GM13976 (cell line): Measurements from ENCODE around the gene TTLL6.

Experiments used
- DNase-seq: peaks from one replicate; pipeline ENCODE4 v3.0.0; 2012; ENCODE audit warnings: low spot score
- in situ Hi-C: fragments of 300-500 bp; cut with MboI; formaldehyde crosslinking; loops from one replicate; pipeline ENCODE4 v1.12.0; 2022; ENCODE audit warnings: low sequenced_read_pairs, mixed read lengths, inconsistent platforms; ENCODE audit not compliant: unreplicated experiment
- TF ChIP-seq, protein P1 (sequence below): IDR thresholded peaks from 2 replicates; pipeline ENCODE4 v1.5.1; 2012; ENCODE audit warnings: borderline replicate concordance, mild to moderate bottlenecking; ENCODE audit not compliant: insufficient read depth; ENCODE audit errors: extremely low read depth, missing control alignments, control extremely low read depth

Gene TTLL6

DNA sequence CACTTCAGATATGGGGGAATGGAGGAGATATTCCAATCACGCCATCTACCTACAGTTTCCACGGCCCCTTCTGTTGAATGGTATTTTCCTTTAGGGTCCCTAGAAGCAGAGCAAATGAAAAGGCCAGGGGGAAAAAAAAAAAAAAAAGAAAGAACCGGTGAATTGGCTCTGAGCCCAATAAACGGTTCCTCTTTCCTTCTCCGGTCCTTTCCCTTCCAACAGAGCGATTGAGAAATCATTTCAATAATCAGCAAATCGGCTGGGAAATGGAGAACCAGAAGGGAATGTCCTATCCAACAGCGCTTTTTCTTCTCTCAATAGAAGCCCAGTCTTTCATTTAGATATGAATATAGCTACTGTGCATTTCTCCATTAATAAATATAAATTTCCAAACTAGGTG, 61.7 kb downstream of the TTLL6 start:
- TF ChIP-seq, protein P1, sequence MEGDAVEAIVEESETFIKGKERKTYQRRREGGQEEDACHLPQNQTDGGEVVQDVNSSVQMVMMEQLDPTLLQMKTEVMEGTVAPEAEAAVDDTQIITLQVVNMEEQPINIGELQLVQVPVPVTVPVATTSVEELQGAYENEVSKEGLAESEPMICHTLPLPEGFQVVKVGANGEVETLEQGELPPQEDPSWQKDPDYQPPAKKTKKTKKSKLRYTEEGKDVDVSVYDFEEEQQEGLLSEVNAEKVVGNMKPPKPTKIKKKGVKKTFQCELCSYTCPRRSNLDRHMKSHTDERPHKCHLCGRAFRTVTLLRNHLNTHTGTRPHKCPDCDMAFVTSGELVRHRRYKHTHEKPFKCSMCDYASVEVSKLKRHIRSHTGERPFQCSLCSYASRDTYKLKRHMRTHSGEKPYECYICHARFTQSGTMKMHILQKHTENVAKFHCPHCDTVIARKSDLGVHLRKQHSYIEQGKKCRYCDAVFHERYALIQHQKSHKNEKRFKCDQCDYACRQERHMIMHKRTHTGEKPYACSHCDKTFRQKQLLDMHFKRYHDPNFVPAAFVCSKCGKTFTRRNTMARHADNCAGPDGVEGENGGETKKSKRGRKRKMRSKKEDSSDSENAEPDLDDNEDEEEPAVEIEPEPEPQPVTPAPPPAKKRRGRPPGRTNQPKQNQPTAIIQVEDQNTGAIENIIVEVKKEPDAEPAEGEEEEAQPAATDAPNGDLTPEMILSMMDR, result no peak
- no peak for DNase-seq
- in situ Hi-C loops, result no loop called here

DNA sequence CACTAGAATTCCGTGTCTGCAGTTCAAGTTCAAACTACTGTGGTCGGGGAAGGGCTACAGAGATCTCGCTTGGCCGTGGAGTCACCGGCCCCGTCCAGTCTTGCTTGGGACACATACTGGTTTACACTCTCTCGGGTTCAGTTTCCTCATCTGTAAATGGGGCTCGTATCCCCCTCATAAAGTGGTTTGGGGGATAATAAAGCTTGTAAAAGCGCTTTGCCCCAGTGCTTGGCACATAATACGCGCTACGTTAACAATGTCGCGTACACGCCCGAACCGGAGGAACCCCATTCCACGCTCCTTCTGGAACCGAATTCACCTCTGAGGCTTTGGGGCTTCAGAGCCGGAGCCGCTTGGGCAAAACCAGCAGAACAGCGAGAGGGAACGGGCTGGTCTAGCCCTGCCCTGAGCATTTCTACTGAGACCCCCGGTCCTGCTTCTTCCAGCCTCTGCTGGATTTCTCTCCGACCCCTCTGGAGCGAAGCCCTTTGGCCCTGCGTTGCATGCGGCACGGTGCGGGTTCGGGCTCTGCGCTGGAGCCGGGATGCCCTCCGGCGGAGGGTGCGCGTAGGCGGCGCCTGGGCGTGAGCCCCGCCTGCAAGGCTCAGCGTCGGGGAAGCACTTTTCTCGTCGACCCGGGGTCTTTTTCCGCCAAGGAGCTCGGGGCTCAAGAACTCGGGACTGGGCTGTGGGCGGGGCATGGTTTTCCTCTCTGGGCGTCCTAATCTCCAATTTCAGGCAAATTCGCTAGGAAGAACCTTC, 62.3 kb downstream of the TTLL6 start:
- in situ Hi-C loops, result no loop called here
- TF ChIP-seq, protein P1, result no peak
- no peak for DNase-seq

DNA sequence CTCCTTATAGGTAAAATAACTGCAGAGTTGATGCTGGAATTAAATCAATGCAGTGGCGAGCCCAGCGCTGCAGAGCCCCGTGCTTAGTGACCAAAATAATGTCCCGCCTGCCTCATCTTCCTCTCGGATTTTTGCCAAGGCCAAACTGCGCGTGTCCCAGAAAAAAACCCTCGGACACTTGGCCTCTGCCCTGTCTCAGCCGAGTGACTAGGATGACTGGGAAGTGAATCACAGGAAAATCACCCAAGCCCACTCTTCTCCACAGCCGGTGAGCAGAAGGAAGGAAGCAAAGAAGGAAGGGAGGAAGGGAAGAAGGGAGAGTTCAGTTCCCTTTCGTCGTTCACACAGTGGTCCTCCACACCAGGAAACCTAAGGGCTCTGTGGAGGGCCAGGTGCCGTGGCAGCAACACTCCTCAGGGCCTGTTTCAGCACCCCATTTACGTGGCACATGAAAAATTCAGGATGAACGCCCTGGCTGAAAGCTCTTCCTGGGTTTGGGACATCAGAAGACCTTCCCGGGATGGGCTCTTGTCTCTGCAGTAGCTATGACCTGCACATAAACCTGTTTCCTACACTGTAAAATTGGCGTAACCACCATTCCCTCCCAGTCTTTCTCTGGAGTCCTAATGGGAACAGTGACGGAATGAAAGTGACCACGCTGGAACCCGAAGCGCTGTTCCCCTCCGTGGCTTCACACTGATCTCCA, 63.1 kb downstream of the TTLL6 start:
- DNase-seq, result no peak
- TF ChIP-seq, protein P1, result no peak
- in situ Hi-C loops, result no loop called here

DNA sequence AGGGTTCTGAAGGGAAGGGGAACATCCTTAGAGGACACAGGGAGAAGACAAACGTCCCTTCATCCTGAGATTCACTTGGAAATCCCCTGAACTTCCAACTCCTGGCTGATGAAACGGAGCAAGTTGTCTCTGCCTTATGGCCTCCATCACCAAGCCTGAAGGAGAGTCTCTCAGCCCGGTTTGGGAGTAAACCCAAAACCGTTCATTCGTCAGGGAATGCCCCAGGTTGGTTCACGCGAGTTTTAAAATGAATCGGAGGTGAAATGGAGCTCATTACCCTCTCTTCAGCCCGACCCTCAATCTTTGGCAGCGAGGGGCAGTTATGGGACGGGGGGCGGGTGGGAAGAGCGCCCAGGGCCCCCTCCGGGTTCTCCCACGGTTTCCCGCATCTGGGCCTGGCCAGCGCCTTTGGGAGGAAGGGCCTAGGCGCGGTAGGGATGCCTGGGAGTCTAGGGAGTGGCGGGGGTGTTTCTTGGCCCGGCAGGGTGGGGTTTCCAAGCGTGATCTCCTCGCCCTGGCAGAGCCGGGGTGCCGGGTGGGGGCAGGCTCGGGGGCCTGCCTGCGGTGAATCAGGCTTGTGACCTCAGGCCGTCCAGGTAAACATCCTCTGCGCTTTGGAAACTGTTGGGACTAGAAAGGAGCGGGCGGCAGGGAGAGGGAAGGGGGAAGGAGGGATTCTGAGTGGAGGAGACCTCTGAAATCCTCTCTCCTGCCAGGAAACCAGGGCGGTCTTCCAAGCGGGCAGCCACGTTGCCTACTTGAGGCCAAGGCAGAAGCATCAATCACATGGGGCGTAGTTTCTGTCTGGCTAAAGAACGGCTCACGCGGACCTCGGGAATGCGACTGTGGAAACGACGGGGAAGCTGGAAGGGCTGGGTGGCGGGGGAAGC, 64.4 kb downstream of the TTLL6 start:
- no peak for DNase-seq
- in situ Hi-C loops, result no loop called here
- TF ChIP-seq, protein P1, result no peak

DNA sequence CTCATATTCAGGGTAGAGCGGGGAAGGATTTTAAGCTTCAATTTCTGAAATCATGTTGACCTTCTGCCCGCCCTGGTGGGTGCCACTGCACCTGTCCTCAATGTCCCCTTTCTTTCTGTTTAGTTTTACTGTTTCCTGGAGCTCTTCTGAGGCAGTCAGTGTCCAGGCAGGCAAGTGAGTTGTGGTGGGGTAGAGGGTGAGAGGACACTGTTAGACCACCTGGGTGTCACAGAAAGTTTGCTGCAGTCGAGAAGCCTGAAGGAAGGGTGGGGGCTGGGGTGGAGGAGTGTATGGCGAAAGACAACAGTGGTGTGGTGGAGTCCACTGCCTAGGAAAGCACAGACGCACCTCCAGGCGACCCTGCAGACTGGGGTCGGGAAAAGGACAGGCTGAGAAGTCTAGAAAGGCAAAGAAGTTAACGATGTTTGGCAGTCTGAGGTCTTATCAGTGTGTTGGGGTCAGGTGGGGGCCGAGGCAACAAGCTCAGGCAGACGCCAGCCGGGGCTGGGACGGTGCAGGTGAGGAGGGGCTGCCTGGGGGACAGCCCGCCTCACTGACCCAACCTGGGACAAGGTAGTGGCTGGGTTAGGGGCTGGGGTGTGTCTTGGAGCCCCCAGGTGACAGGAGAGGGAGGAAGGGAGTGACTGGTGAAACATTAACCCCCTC, 65.2 kb downstream of the TTLL6 start:
- TF ChIP-seq, protein P1, result no peak
- no peak for DNase-seq
- in situ Hi-C loops, result no loop called here

DNA sequence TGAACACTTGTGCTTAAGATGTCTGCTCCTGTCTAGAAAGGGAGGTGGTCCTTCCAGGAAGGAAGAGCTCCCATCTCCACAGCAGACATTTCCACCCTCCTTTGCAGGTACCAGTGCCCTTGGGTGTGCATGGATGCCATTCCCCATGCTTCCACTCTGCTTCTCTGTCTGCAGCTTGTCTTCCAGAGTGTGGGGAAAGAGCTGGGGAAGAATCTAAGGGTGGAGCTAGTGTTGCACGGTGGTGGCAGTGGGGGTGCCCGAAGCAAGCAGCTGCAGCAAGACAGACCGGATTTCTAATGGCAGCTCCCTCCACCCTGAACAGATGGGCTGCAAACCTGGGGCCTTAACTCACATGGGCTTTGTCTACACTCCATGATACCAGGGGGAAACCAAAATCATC, 65.9 kb downstream of the TTLL6 start:
- TF ChIP-seq, protein P1, result no peak
- DNase-seq, result no peak
- in situ Hi-C loops, result no loop called here
